SK-N-SH (cell line): Measurements from ENCODE around the gene KRT3.

Experiments
- CTCF ChIP-seq: fragments of 200-600 bp; sonication (generic); IDR thresholded peaks from 2 replicates; pipeline ENCODE4 v1.6.1; 2017; ENCODE audit warnings: antibody characterized with exemption, mild to moderate bottlenecking, moderate library complexity
- EP300 ChIP-seq, 2 experiments: IDR thresholded peaks; 2 replicates each; pipeline versions ENCODE4 v1.4.0 to v1.6.1; 2012; ENCODE audit warnings: borderline replicate concordance in 1 of 2, low read depth in 1 of 2, low read length in 1 of 2
- EZH2phosphoT487 ChIP-seq: fragments of 200-600 bp; sonication (generic); IDR thresholded peaks from 2 replicates; pipeline ENCODE4 v1.6.1; 2017; ENCODE audit warnings: low read depth, mixed run types, mild to moderate bottlenecking, antibody characterized with exemption, moderate library complexity, borderline replicate concordance
- FOSL2 ChIP-seq: IDR thresholded peaks from 2 replicates; pipeline ENCODE4 v1.4.0; 2012; ENCODE audit warnings: low read depth, mild to moderate bottlenecking, moderate library complexity, borderline replicate concordance
- FOXM1 ChIP-seq: IDR thresholded peaks from 2 replicates; pipeline ENCODE4 v1.4.0; 2012; ENCODE audit warnings: low read depth, mild to moderate bottlenecking
- GABPA ChIP-seq: IDR thresholded peaks from 2 replicates; pipeline ENCODE4 v1.4.0; 2012; ENCODE audit warnings: low read depth, mild to moderate bottlenecking
- MEF2A ChIP-seq: IDR thresholded peaks from 2 replicates; pipeline ENCODE4 v1.4.0; 2012; ENCODE audit warnings: low read depth, borderline replicate concordance
- POLR2AphosphoS5 ChIP-seq: IDR thresholded peaks from 2 replicates; pipeline ENCODE4 v1.6.1; 2012; ENCODE audit warnings: low read depth, low read length
- RAD21 ChIP-seq: IDR thresholded peaks from 2 replicates; pipeline ENCODE4 v1.6.1; 2012; ENCODE audit warnings: mild to moderate bottlenecking, low read length
- RXRA ChIP-seq: IDR thresholded peaks from 2 replicates; pipeline ENCODE4 v1.4.0; 2012; ENCODE audit warnings: low read depth, mild to moderate bottlenecking, borderline replicate concordance
- SMC3 ChIP-seq: IDR thresholded peaks from 2 replicates; pipeline ENCODE4 v1.6.1; 2012; ENCODE audit warnings: low read depth, low read length, improper control_type of control experiment
- USF1 ChIP-seq: IDR thresholded peaks from 2 replicates; pipeline ENCODE4 v1.4.0; 2012; ENCODE audit warnings: low read depth, borderline replicate concordance
- YY1 ChIP-seq: IDR thresholded peaks from 2 replicates; pipeline ENCODE4 v1.4.0; 2012; ENCODE audit warnings: low read depth, mild to moderate bottlenecking
- TF ChIP-seq, protein P1 (sequence below): IDR thresholded peaks from 2 replicates; pipeline ENCODE4 v1.4.0; 2012; ENCODE audit warnings: low read depth, borderline replicate concordance

GRCh38 chr12:52759695-52760094, 36.2 kb downstream of the KRT3 start:
- no peak for TF ChIP-seq USF1
- no peak for TF ChIP-seq RXRA
- TF ChIP-seq SMC3: no peak
- no peak for TF ChIP-seq YY1
- no peak for TF ChIP-seq CTCF
- TF ChIP-seq GABPA: no peak
- TF ChIP-seq EP300 (IDR thresholded peaks at IDR 0.05; ENCODE audit: borderline replicate concordance in 1 of 2, low read depth in 1 of 2, low read length in 1 of 2): no peak
- TF ChIP-seq POLR2AphosphoS5: no peak
- TF ChIP-seq EZH2phosphoT487: no peak
- no peak for TF ChIP-seq RAD21
- TF ChIP-seq MEF2A: no peak
- TF ChIP-seq, protein P1, sequence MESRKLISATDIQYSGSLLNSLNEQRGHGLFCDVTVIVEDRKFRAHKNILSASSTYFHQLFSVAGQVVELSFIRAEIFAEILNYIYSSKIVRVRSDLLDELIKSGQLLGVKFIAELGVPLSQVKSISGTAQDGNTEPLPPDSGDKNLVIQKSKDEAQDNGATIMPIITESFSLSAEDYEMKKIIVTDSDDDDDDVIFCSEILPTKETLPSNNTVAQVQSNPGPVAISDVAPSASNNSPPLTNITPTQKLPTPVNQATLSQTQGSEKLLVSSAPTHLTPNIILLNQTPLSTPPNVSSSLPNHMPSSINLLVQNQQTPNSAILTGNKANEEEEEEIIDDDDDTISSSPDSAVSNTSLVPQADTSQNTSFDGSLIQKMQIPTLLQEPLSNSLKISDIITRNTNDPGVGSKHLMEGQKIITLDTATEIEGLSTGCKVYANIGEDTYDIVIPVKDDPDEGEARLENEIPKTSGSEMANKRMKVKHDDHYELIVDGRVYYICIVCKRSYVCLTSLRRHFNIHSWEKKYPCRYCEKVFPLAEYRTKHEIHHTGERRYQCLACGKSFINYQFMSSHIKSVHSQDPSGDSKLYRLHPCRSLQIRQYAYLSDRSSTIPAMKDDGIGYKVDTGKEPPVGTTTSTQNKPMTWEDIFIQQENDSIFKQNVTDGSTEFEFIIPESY: no peak
- no peak for TF ChIP-seq FOSL2
- no peak for TF ChIP-seq FOXM1
